Stimulated activated naive CD8-positive, alpha-beta T cell treated with anti-CD3 and anti-CD28 coated beads, Interleukin-15, Interleukin-2, amounts not matched to agents 100 ng/mL and 50 ng/mL, for 24 hours (primary cell): ENCODE data around the gene TNS1.

Source experiments
- H3K27ac Mint-ChIP-seq: one replicate; pipeline ENCODE4 v1.8.0; 2021; ENCODE audit warnings: mild to moderate bottlenecking, mixed read lengths
- H3K27me3 Mint-ChIP-seq: one replicate; pipeline ENCODE4 v1.8.0; 2021; ENCODE audit warnings: mixed read lengths
- H3K36me3 Mint-ChIP-seq: one replicate; pipeline ENCODE4 v1.8.0; 2021; ENCODE audit warnings: low read depth, mixed read lengths
- H3K4me1 Mint-ChIP-seq: one replicate; pipeline ENCODE4 v1.8.0; 2021; ENCODE audit warnings: low read depth, mixed read lengths
- H3K4me3 Mint-ChIP-seq: one replicate; pipeline ENCODE4 v1.8.0; 2021; ENCODE audit warnings: mild to moderate bottlenecking, mixed read lengths
- H3K9me3 Mint-ChIP-seq: one replicate; pipeline ENCODE4 v1.8.0; 2021; ENCODE audit warnings: mixed read lengths

The TNS1 gene

GRCh38 chr2:217927601-217928323, 75.0 kb downstream of the TNS1 start:
- H3K4me1 Mint-ChIP-seq = peaks cover 4% of the 10 kb centered on the region
- H3K4me3 Mint-ChIP-seq = no peak overlapping the region
- no peak overlapping the region for H3K27ac Mint-ChIP-seq
- H3K27me3 Mint-ChIP-seq = peaks cover 5% of the 10 kb centered on the region
- H3K36me3 Mint-ChIP-seq = no peaks in the 10 kb centered on the region
- H3K9me3 Mint-ChIP-seq = no peaks in the 10 kb centered on the region

- H3K27ac Mint-ChIP-seq = no peak overlapping the region
- peaks cover 5% of the 10 kb centered on the region for H3K27me3 Mint-ChIP-seq
These were observed 76.0 kb downstream of the TNS1 start for GRCh38 chr2:217926801-217927200.

GRCh38 chr2:217924346-217924901, 78.4 kb downstream of the TNS1 start:
- Mint-ChIP-seq H3K9me3 (no peaks in the 10 kb centered on the region), H3K36me3 (no peaks in the 10 kb centered on the region), H3K27ac (no peak overlapping the region), H3K4me1 (no peaks in the 10 kb centered on the region), H3K27me3 (no peaks in the 10 kb centered on the region), H3K4me3 (no peak overlapping the region)

More at GRCh38 chr2:217926801-217927200, 76.0 kb downstream of the TNS1 start:
- H3K36me3 Mint-ChIP-seq = no peaks in the 10 kb centered on the region
- H3K9me3 Mint-ChIP-seq = no peaks in the 10 kb centered on the region
- peaks cover 4% of the 10 kb centered on the region for H3K4me1 Mint-ChIP-seq
- H3K4me3 Mint-ChIP-seq = no peak overlapping the region

GRCh38 chr2:217923007-217923686, 79.6 kb downstream of the TNS1 start:
- Mint-ChIP-seq H3K36me3 (no peaks in the 10 kb centered on the region), H3K9me3 (no peaks in the 10 kb centered on the region), H3K27ac (no peak overlapping the region), H3K4me1 (no peaks in the 10 kb centered on the region), H3K27me3 (no peaks in the 10 kb centered on the region), H3K4me3 (no peak overlapping the region)

GRCh38 chr2:217922101-217923006, 80.4 kb downstream of the TNS1 start:
- Mint-ChIP-seq H3K27ac (no peak overlapping the region), H3K4me1 (no peaks in the 10 kb centered on the region), H3K9me3 (no peaks in the 10 kb centered on the region), H3K36me3 (no peaks in the 10 kb centered on the region), H3K27me3 (no peaks in the 10 kb centered on the region), H3K4me3 (no peak overlapping the region)

- H3K27me3 Mint-ChIP-seq = no peaks in the 10 kb centered on the region
- no peaks in the 10 kb centered on the region for H3K4me1 Mint-ChIP-seq
- no peaks in the 10 kb centered on the region for H3K9me3 Mint-ChIP-seq
- no peaks in the 10 kb centered on the region for H3K36me3 Mint-ChIP-seq
- no peak overlapping the region for H3K27ac Mint-ChIP-seq
- H3K4me3 Mint-ChIP-seq = no peak overlapping the region
These were observed 81.8 kb downstream of the TNS1 start for GRCh38 chr2:217920879-217921603.

- Mint-ChIP-seq H3K4me1 (no peaks in the 10 kb centered on the region), H3K4me3 (no peak overlapping the region), H3K27ac (no peak overlapping the region), H3K27me3 (no peaks in the 10 kb centered on the region), H3K9me3 (no peaks in the 10 kb centered on the region), H3K36me3 (no peaks in the 10 kb centered on the region)
These were observed 82.9 kb downstream of the TNS1 start for GRCh38 chr2:217919781-217920351.

GRCh38 chr2:217919204-217919603, 83.6 kb downstream of the TNS1 start:
- no peaks in the 10 kb centered on the region for H3K36me3 Mint-ChIP-seq
- H3K27ac Mint-ChIP-seq = no peak overlapping the region
- no peaks in the 10 kb centered on the region for H3K4me1 Mint-ChIP-seq
- no peaks in the 10 kb centered on the region for H3K9me3 Mint-ChIP-seq
- H3K27me3 Mint-ChIP-seq = no peaks in the 10 kb centered on the region
- no peak overlapping the region for H3K4me3 Mint-ChIP-seq

GRCh38 chr2:217918308-217919024, 84.3 kb downstream of the TNS1 start:
- Mint-ChIP-seq H3K9me3 (no peaks in the 10 kb centered on the region), H3K27ac (no peak overlapping the region), H3K4me1 (no peaks in the 10 kb centered on the region), H3K27me3 (no peaks in the 10 kb centered on the region), H3K4me3 (no peak overlapping the region), H3K36me3 (no peaks in the 10 kb centered on the region)

- H3K36me3 Mint-ChIP-seq = no peaks in the 10 kb centered on the region
- H3K4me1 Mint-ChIP-seq = no peaks in the 10 kb centered on the region
- H3K4me3 Mint-ChIP-seq = no peak overlapping the region
- no peak overlapping the region for H3K27ac Mint-ChIP-seq
- H3K9me3 Mint-ChIP-seq = no peaks in the 10 kb centered on the region
- no peaks in the 10 kb centered on the region for H3K27me3 Mint-ChIP-seq
These were observed 86.1 kb downstream of the TNS1 start for GRCh38 chr2:217916504-217917254.

- H3K4me1 Mint-ChIP-seq = no peaks in the 10 kb centered on the region
- no peaks in the 10 kb centered on the region for H3K36me3 Mint-ChIP-seq
- H3K9me3 Mint-ChIP-seq = no peaks in the 10 kb centered on the region
- H3K4me3 Mint-ChIP-seq = no peak overlapping the region
- no peak overlapping the region for H3K27ac Mint-ChIP-seq
- no peaks in the 10 kb centered on the region for H3K27me3 Mint-ChIP-seq
These were observed 87.1 kb downstream of the TNS1 start for GRCh38 chr2:217915706-217916105.

GRCh38 chr2:217914878-217915277, 87.9 kb downstream of the TNS1 start:
- Mint-ChIP-seq H3K27me3 (no peaks in the 10 kb centered on the region), H3K27ac (no peak overlapping the region), H3K36me3 (no peaks in the 10 kb centered on the region), H3K4me3 (no peak overlapping the region), H3K4me1 (no peaks in the 10 kb centered on the region), H3K9me3 (no peaks in the 10 kb centered on the region)

- H3K36me3 Mint-ChIP-seq = no peaks in the 10 kb centered on the region
- H3K27me3 Mint-ChIP-seq = no peaks in the 10 kb centered on the region
- no peaks in the 10 kb centered on the region for H3K4me1 Mint-ChIP-seq
- H3K4me3 Mint-ChIP-seq = no peak overlapping the region
- no peaks in the 10 kb centered on the region for H3K9me3 Mint-ChIP-seq
- no peak overlapping the region for H3K27ac Mint-ChIP-seq
These were observed 88.7 kb downstream of the TNS1 start for GRCh38 chr2:217914078-217914477.
